DOHH2 (cell line): ENCODE results near the gene SPOP.

Source experiments
- EZH2phosphoT487 ChIP-seq: fragments of 200-600 bp; sonication (generic); IDR thresholded peaks from 2 replicates; pipeline ENCODE4 v1.6.1; 2017; ENCODE audit warnings: borderline replicate concordance, mild to moderate bottlenecking, antibody characterized with exemption, low read length, moderate library complexity, mixed read lengths
- TF ChIP-seq, protein P1 (sequence below): fragments of 200-600 bp; sonication (generic); IDR thresholded peaks from one replicate; pipeline ENCODE4 v1.5.1; 2014; ENCODE audit warnings: antibody characterized with exemption, mild to moderate bottlenecking, low read depth, low read length; ENCODE audit not compliant: poor library complexity, severe bottlenecking

GRCh38 chr17:49727380-49727779 is 49.5 kb upstream of the SPOP start:
- TF ChIP-seq, protein P1, sequence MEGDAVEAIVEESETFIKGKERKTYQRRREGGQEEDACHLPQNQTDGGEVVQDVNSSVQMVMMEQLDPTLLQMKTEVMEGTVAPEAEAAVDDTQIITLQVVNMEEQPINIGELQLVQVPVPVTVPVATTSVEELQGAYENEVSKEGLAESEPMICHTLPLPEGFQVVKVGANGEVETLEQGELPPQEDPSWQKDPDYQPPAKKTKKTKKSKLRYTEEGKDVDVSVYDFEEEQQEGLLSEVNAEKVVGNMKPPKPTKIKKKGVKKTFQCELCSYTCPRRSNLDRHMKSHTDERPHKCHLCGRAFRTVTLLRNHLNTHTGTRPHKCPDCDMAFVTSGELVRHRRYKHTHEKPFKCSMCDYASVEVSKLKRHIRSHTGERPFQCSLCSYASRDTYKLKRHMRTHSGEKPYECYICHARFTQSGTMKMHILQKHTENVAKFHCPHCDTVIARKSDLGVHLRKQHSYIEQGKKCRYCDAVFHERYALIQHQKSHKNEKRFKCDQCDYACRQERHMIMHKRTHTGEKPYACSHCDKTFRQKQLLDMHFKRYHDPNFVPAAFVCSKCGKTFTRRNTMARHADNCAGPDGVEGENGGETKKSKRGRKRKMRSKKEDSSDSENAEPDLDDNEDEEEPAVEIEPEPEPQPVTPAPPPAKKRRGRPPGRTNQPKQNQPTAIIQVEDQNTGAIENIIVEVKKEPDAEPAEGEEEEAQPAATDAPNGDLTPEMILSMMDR: no peak
- no peak for TF ChIP-seq EZH2phosphoT487
